GM20000 (cell line): ENCODE results near the gene DTNBP1.
"Not testable (repeated sequence)": the region's sequence is repeated elsewhere in the genome, so short reads cannot be mapped to it uniquely, and the experiment has no call there.

Experiments used
- DNase-seq: peaks from one replicate; pipeline ENCODE4 v3.0.0; 2012; ENCODE audit warnings: low spot score
- CTCF ChIP-seq: IDR thresholded peaks from 2 replicates; pipeline ENCODE4 v1.5.1; 2012; ENCODE audit warnings: mild to moderate bottlenecking, control low read depth; ENCODE audit errors: extremely low read depth, missing control alignments

DTNBP1 gene

GRCh38 chr6:15551262-15551661 lies 111.6 kb downstream of the DTNBP1 start:
- no peak for DNase-seq
- no peak for TF ChIP-seq CTCF

GRCh38 chr6:15550546-15551123 lies 112.2 kb downstream of the DTNBP1 start:
- DNase-seq, result no peak
- no peak for TF ChIP-seq CTCF

GRCh38 chr6:15549371-15549770 lies 113.5 kb downstream of the DTNBP1 start:
- TF ChIP-seq CTCF, result no peak
- DNase-seq, result no peak

GRCh38 chr6:15547400-15547799 lies 115.4 kb downstream of the DTNBP1 start:
- no peak for TF ChIP-seq CTCF
- DNase-seq, result no peak

- TF ChIP-seq CTCF, result no peak
- no peak for DNase-seq
Observed at GRCh38 chr6:15546591-15546990, 116.2 kb downstream of the DTNBP1 start.

GRCh38 chr6:15544321-15544900 lies 118.4 kb downstream of the DTNBP1 start:
- DNase-seq, result no peak
- TF ChIP-seq CTCF, result no peak

- DNase-seq, result not testable (repeated sequence)
Observed at GRCh38 chr6:15543332-15543917, 119.4 kb downstream of the DTNBP1 start.
